ENCODE measurements around the gene EPS8L1. TPM values are rescaled to one million over a fixed set of nuclear protein-coding genes. Genes with fewer than 3 reads are reported as not detected.

The EPS8L1 gene
- total and polyA plus RNA-seq, 2 donors (not counting 1 experiment from before 2014, with no cell fraction given), result 0.72 to 1.0 TPM

DNA sequence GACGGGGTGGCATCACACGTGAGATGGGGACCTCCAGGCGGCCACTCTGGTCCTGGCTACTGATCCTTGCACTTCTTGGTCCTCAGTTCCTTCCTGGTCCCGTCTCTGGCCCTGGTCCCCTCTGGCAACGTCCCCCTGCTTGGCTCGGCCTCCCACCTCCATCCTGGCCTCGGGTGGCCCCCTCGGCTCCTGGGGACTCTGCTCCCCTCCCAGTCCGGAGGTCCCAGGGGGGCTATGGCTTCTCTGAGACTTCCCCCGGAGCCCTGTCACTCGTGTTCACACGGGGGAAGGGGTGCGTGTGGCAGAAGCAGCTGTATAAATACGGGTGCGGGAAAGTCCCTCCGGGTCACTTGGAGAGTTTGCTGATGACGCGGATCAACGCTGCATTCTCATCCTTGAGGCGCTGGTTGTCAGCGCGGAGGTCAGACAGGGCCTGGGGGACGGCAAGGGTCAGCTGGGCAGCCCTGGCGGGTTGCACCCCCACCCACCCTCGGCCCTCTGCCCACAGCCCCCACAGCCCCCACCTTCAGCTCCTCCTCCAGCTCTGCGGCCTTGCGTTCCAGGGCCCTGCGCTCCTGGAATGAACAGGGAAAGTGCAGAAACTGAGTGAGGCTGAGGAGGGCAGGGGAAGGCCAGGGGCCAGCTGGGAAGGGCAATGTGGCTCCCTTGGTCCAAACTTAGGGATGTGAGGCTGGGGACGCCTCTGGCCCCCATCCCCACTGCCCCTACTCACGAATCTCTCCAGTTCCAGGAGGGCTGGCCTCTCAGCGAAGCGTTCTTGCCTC is 15.6 kb downstream of the EPS8L1 start:
- H3K9me3 Mint-ChIP-seq (ENCODE audit: insufficient read depth), result no peaks in the 10 kb centered on the region
- TF ChIP-seq EZH2 (IDR thresholded peaks at IDR 0.05; ENCODE audit: borderline replicate concordance, insufficient read depth, low read depth, low read length, poor library complexity, severe bottlenecking), result no peak
- TF ChIP-seq CTCF (IDR thresholded peaks at IDR 0.05), result no peak
- ChIA-PET POLR2A (no interaction called here), CTCF (interaction anchor here (0.5 kb wide), 1 partner anchor 101 kb away, joined by 4 read pairs; no protein-coding TSS in a partner anchor)
- Histone ChIP-seq H3K36me3 (replicated peaks in 1 of 2; ENCODE audit: control extremely low read depth in 1 of 2, control insufficient read depth in 1 of 2, extremely low read depth in 1 of 2, insufficient read depth in 2 of 2, low read length in 1 of 2) (peaks cover 0 to 26% of the 10 kb centered on the region in 2 experiments), H3K4me1 (ENCODE audit: control insufficient read depth in 2 of 2, insufficient read depth in 2 of 2, low read length in 2 of 2) (peaks cover 19 to 20% of the 10 kb centered on the region in 2 donors), H3K4me2 (replicated peaks; ENCODE audit: low read depth, low read length, poor library complexity, severe bottlenecking) (no peak overlapping the region), H3K9ac (ENCODE audit: low read length) (no peak overlapping the region), H2AFZ (ENCODE audit: insufficient read depth, low read depth, low read length, poor library complexity, severe bottlenecking) (no peak overlapping the region), H3K27ac (ENCODE audit: low read length in 2 of 2) (no peak overlapping the region), H3K4me3 (ENCODE audit: control extremely low read depth in 1 of 5, extremely low read depth in 1 of 5, insufficient read depth in 1 of 5, low read depth in 2 of 5, low read length in 4 of 5) (no peak overlapping the region), H3K27me3 (replicated peaks in 1 of 4; ENCODE audit: control extremely low read depth in 1 of 4, control insufficient read depth in 3 of 4, insufficient read depth in 4 of 4, low read length in 3 of 4) (peaks cover 0 to 22% (median 11%) of the 10 kb centered on the region in 4 experiments), H4K20me1 (ENCODE audit: control insufficient read depth, insufficient read depth, low read length, poor library complexity, severe bottlenecking) (peaks cover 50% of the 10 kb centered on the region), H3K9me3 (ENCODE audit: control extremely low read depth in 1 of 3, control insufficient read depth in 2 of 3, insufficient read depth in 1 of 3, low read length in 2 of 3) (peaks cover 0 to 17% (median 0%) of the 10 kb centered on the region in 3 donors), H3K79me2 (ENCODE audit: control insufficient read depth, insufficient read depth, low read length) (no peaks in the 10 kb centered on the region)
- DNase-seq (no peak), ATAC-seq (ENCODE audit: low read depth) (no peak)
- no peak overlapping the region for H3K27ac Mint-ChIP-seq
- H3K27me3 Mint-ChIP-seq, result peaks cover 25% of the 10 kb centered on the region
- intact Hi-C loops (cut with micrococcal nuclease), result no loop called here
- H3K4me1 Mint-ChIP-seq, result peaks cover 28% of the 10 kb centered on the region
- H3K4me3 Mint-ChIP-seq, result no peak overlapping the region
- 91% methylated on average over 25 of the region's 32 CpGs for WGBS (ENCODE audit: insufficient coverage)

GRCh38 chr19:55091955-55092354 is 16.3 kb downstream of the EPS8L1 start:
- Mint-ChIP-seq H3K27me3 (peaks cover 25% of the 10 kb centered on the region), H3K27ac (no peak overlapping the region), H3K4me1 (peaks cover 26% of the 10 kb centered on the region), H3K9me3 (ENCODE audit: insufficient read depth) (no peaks in the 10 kb centered on the region), H3K4me3 (no peak overlapping the region)
- Histone ChIP-seq H3K4me3 (ENCODE audit: control extremely low read depth in 1 of 5, extremely low read depth in 1 of 5, insufficient read depth in 1 of 5, low read depth in 2 of 5, low read length in 4 of 5) (no peak overlapping the region), H3K27ac (ENCODE audit: low read length in 2 of 2) (no peak overlapping the region), H3K4me2 (replicated peaks; ENCODE audit: low read depth, low read length, poor library complexity, severe bottlenecking) (no peak overlapping the region), H3K27me3 (replicated peaks in 1 of 4; ENCODE audit: control extremely low read depth in 1 of 4, control insufficient read depth in 3 of 4, insufficient read depth in 4 of 4, low read length in 3 of 4) (peaks cover 0 to 17% (median 8%) of the 10 kb centered on the region in 4 experiments), H3K9me3 (ENCODE audit: control extremely low read depth in 1 of 3, control insufficient read depth in 2 of 3, insufficient read depth in 1 of 3, low read length in 2 of 3) (peaks cover 0 to 14% (median 0%) of the 10 kb centered on the region in 3 donors), H4K20me1 (ENCODE audit: control insufficient read depth, insufficient read depth, low read length, poor library complexity, severe bottlenecking) (peaks cover 50% of the 10 kb centered on the region), H3K79me2 (ENCODE audit: control insufficient read depth, insufficient read depth, low read length) (no peaks in the 10 kb centered on the region), H3K9ac (ENCODE audit: low read length) (no peak overlapping the region), H3K36me3 (replicated peaks in 1 of 2; ENCODE audit: control extremely low read depth in 1 of 2, control insufficient read depth in 1 of 2, extremely low read depth in 1 of 2, insufficient read depth in 2 of 2, low read length in 1 of 2) (peaks cover 0 to 26% of the 10 kb centered on the region in 2 experiments), H2AFZ (ENCODE audit: insufficient read depth, low read depth, low read length, poor library complexity, severe bottlenecking) (no peak overlapping the region), H3K4me1 (ENCODE audit: control insufficient read depth in 2 of 2, insufficient read depth in 2 of 2, low read length in 2 of 2) (peaks cover 16% of the 10 kb centered on the region in 2 donors)
- ATAC-seq (ENCODE audit: low read depth) (no peak), DNase-seq (no peak)
- WGBS (ENCODE audit: insufficient coverage), result 96% methylated on average over 16 of the region's 27 CpGs
- TF ChIP-seq CTCF (IDR thresholded peaks at IDR 0.05), result no peak
- no peak for TF ChIP-seq EZH2 (IDR thresholded peaks at IDR 0.05; ENCODE audit: borderline replicate concordance, insufficient read depth, low read depth, low read length, poor library complexity, severe bottlenecking)
- POLR2A ChIA-PET, result no interaction called here
- CTCF ChIA-PET, result no interaction called here
- intact Hi-C loops (cut with micrococcal nuclease), result no loop called here

Measured in B cell (primary cell).